ENCODE results near the gene STK38L.

STK38L gene

DNA sequence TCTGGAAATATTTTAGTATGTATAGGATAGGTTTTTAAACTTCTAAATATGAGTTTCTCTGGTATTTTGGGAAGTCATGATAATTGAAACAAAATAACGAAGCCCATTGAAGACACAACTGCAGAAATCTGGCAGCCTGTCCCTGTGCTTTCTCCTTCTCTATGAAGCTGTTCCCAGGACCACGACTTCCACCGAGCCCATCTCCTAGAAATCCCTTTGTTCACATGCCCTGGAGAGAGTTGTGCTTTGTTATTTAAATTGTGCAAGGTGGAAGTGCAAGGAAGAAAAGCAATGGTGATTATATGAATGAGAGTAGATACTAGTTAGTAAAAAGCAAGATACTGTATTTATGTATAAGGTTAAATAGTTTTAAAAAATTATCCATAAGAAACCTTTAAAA, 32.2 kb downstream of the STK38L start:
- in situ Hi-C loops (cut with MboI; ENCODE audit: low sequenced_read_pairs), result no loop called here

DNA sequence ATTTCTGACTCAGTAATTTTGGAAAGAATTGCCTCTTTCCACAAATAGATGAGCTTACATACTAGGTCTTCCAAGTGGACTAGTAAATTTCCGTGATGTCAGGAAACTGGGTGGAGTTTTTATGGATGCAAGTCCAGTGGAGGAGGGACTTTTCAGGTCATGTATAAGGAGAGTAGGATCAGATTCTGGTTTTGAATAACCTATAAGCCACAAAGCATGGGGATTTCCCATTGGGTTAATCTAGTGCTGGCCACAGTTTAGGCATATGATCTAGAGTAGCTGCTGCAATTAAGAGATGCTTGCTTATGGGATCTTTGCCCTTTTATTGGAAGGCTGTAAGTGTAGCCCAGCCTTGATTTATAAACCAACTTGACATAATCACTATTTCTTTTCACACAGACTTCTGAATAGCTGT, 33.8 kb downstream of the STK38L start:
- in situ Hi-C loops (cut with MboI; ENCODE audit: low sequenced_read_pairs), result no loop called here

- in situ Hi-C loops (cut with MboI; ENCODE audit: low sequenced_read_pairs), result no loop called here
These were observed 35.7 kb downstream of the STK38L start for GRCh38 chr12:27279826-27280225.

DNA sequence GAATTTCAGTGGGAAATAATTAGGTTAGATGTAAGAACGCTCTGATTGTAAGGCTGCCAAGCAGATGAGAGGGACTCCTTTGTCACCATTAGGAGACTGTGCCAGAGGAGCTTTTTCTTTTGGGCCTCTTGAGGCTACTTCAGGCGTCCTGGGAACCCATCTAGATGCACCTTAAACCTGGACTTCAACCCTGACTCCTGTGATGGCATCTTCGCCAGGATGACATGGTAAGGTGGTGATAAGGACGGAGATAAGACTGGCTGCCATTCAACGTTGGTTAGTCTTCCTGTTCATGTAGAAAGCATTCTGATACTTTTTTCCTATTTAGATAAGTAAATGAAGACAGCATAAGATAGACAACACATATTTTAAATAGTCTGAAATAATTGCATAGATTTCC, 36.3 kb downstream of the STK38L start:
- in situ Hi-C loops (cut with MboI; ENCODE audit: low sequenced_read_pairs), result no loop called here

- in situ Hi-C loops (cut with MboI; ENCODE audit: low sequenced_read_pairs), result no loop called here
These were observed 38.7 kb downstream of the STK38L start for GRCh38 chr12:27282754-27283153.

DNA sequence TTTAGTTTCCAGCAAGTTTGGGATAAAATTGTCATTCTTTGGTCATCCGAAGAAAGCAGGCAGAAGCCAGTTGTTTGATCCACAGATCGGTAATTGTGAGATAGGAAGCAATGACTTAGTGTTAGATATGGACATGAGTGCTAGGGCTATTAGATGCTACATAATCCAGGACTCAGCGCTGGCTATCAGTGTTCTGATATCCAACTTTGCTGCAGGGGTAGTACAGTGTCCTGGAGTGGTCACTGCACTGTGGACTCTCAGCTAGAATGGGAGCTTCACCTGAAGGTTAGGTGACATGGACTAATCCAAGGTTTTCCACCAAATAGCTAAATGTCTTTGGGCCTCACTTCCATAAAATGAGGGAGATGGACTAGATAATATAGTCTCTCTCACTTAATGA, 39.9 kb downstream of the STK38L start:
- in situ Hi-C loops (cut with MboI; ENCODE audit: low sequenced_read_pairs), result no loop called here

DNA sequence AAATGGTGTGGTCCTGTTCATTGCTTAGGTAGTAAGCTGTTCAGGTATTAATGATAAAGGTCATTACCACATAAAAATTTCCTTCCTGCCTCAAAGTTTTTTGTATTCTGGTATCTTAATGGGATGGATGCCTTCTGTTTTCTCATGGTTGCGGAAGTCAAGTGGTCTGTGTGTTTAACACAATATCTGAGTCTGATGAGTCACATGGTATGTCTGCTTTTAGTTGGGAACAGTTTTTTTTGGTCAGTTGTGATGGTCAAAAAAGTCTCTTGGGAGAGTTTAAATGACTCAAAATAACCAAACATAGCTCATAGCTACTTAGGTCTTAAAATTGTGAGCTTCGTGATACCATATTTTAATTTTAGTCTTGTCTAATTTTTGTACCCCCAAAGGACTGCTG, 40.7 kb downstream of the STK38L start:
- in situ Hi-C loops (cut with MboI; ENCODE audit: low sequenced_read_pairs), result no loop called here

- in situ Hi-C loops (cut with MboI; ENCODE audit: low sequenced_read_pairs), result no loop called here
These were observed 41.3 kb downstream of the STK38L start for GRCh38 chr12:27285403-27285802.

- in situ Hi-C loops (cut with MboI; ENCODE audit: low sequenced_read_pairs), result no loop called here
These were observed 45.3 kb downstream of the STK38L start for GRCh38 chr12:27289414-27289813.

GRCh38 chr12:27290501-27291168, 46.5 kb downstream of the STK38L start:
- in situ Hi-C loops (cut with MboI; ENCODE audit: low sequenced_read_pairs), result no loop called here

GRCh38 chr12:27291862-27292261, 47.8 kb downstream of the STK38L start:
- in situ Hi-C loops (cut with MboI; ENCODE audit: low sequenced_read_pairs), result no loop called here

DNA sequence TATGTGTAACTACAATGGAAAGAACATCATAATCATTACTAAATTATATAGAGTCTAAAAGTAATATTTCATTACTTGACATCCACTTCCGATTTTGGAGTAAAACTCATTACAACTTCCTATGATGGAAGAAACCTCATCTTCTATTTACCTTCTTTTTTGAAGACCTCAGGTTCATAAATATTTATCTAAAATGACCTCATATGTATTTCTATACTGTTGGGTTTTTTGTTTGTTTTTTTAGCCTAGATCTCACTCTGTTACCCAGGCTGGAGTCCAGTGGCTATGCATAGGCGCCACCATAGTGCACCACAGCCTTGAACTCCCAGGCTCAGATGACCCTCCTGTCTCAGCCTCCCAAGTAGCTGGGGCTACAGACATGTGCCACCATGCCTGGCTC, 48.6 kb downstream of the STK38L start:
- in situ Hi-C loops (cut with MboI; ENCODE audit: low sequenced_read_pairs), result no loop called here

DNA sequence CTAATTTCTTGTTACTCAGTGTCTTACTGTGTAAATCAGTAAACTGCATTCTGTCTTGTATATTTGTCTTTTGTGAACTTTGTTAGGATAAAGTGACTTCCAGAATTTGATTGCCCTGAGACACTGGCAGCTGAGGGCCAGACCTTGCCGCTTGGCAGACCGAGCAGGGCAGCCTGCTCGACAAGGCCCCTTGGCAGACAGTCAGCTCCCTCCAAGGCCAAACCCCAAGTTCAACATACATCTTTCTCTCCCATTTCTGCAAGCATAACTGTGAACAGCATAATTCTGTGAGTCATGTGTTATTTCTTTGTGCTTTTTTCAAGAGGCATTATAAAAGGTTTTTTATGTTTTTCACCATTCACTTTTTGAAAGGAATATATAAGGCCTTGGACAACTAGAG, 49.4 kb downstream of the STK38L start:
- in situ Hi-C loops (cut with MboI; ENCODE audit: low sequenced_read_pairs), result no loop called here

GRCh38 chr12:27296674-27297073, 52.6 kb downstream of the STK38L start:
- in situ Hi-C loops (cut with MboI; ENCODE audit: low sequenced_read_pairs), result no loop called here

- in situ Hi-C loops (cut with MboI; ENCODE audit: low sequenced_read_pairs), result no loop called here
These were observed 53.5 kb downstream of the STK38L start for GRCh38 chr12:27297566-27297965.

- in situ Hi-C loops (cut with MboI; ENCODE audit: low sequenced_read_pairs), result no loop called here
These were observed 55.0 kb downstream of the STK38L start for GRCh38 chr12:27299102-27299501.

- in situ Hi-C loops (cut with MboI; ENCODE audit: low sequenced_read_pairs), result loop anchor here (25.0 kb wide), 1 partner anchor 263 kb away; no protein-coding TSS in a partner anchor
These were observed 56.1 kb downstream of the STK38L start for GRCh38 chr12:27300226-27300625.

DNA sequence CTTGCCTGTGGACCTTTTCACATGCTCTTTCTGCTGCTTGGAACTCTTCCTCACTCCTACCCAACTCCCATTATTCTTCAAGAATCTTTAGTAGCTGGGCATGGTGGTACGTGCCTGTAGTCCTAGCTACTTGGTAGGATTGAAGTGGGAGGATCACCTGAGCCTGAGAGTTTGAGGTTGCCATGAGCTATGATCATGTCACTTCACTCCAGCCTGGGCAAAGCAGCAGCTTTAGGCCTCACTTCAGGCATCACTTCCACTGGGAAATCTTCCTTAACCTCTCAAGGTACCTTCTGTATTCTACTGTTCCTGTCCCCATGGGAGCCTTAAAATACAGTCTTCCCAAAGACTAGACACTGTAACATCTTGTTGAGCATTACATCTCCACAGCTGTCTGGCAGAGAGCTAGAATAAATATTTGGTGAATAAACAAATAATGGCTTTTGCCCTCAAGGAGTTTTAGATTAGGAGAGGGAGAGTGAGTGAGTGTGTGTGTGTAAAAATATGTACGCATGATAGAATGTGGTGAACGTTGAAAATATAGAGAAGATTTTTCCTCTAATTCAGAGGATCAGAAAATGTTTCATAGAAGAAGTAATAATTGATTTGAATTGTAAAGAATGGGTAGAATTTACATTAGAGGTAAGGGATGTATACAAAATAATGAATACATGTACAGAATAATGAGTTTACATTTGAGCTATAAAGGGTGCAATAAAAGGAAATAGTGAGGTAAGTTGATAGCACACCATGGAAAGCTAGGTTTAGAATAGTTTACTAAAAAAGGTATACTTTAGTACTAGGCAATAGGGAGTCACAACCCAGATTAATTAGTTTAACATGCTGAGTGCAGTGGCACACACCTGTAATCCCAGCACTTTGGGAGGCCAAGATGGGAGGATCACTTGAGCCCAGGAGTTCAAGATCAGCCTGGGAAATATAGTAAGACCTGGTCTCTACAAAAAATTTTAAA, 59.3 kb downstream of the STK38L start:
- in situ Hi-C loops (cut with MboI; ENCODE audit: low sequenced_read_pairs), result loop anchor here (25.0 kb wide), 1 partner anchor 266 kb away; no protein-coding TSS in a partner anchor

GRCh38 chr12:27304856-27305255, 60.8 kb downstream of the STK38L start:
- in situ Hi-C loops (cut with MboI; ENCODE audit: low sequenced_read_pairs), result loop anchor here (25.0 kb wide), 1 partner anchor 268 kb away; no protein-coding TSS in a partner anchor

DNA sequence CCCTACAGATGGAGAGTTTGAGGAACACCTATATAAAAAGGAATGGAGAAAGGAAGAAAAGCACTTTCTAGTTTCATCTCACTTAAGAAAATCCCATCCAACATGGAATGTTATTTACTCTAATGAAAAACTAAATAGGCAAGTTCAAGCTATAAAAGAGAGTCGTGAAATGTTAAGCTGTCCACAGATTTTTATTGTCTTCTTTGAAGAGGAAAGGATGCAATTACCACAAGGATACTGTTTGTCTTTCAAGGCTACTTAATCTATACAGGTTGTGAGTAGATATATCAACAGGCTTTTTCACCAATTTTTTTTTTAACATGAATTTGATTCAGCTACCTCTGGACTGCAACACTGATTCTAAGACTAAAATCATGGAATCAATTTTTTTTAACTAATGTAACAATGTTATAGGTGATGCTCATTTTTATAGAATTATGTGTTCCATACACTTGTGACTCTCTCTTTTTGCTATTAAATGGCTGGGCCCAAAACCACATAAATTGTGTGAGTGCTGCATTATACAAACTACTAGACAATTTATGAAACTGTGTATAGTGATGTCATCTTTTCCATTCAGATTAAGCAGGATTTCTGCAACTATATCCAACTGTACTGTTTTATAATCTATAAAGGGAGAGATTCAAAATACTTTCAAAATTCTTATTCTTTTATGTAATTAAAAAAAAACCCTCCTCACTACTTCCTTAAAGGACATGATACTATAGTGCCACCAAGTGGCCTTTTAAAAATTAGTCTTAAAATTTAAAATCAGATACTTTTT, 61.8 kb downstream of the STK38L start:
- in situ Hi-C loops (cut with MboI; ENCODE audit: low sequenced_read_pairs), result loop anchor here (25.0 kb wide), 1 partner anchor 269 kb away; no protein-coding TSS in a partner anchor
